ENCODE measurements around the gene ZNF646. TPM values are rescaled to one million over a fixed set of nuclear protein-coding genes. Genes with fewer than 3 reads are reported as not detected.

ZNF646 gene
- total RNA-seq, 2 experiments from 2014 or later, result 30.1 to 33.8 TPM

DNA sequence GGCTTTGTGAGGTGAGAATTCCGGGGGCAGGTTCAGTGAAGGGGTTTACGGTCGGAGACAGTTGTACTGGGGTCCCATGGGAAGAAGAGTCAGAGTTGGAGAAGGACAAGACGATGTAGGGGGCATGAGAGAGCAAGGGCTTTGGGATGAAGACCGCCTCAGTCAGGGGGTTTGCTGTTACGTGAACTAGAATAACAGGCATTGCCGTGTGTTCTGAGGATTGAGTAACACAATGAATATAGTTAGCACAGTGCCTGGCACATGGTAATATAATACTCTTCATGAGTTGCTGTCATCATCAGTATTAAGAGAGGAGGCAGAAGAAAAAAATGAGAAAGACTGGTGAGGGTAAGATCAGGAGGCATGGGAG is 577 bp downstream of the ZNF646 start:
- intact Hi-C loops (cut with micrococcal nuclease; ENCODE audit: unreplicated experiment), result loop anchor here (1.0 to 5.0 kb wide), 6 partner anchors 20 to 384 kb away; partner anchors contain the start of genes ARMC5, KAT8, SETD1A and VKORC1
- BruUV-seq (replicated peaks), result no TSS peak
- Histone ChIP-seq H3K36me3 (ENCODE audit: insufficient read depth, low read length) (peaks cover 39% of the 10 kb centered on the region), H3K79me2 (ENCODE audit: insufficient read depth, low read depth, low read length) (peaks cover 50% of the 10 kb centered on the region), H2AFZ (ENCODE audit: low read length) (peak overlapping the region; percentile 45; the same call in 1 of the 2 replicates), H4K20me1 (ENCODE audit: insufficient read depth, low read length) (no peaks in the 10 kb centered on the region), H3K27ac (ENCODE audit: low read depth, low read length, poor library complexity, severe bottlenecking) (peak overlapping the region; percentile 84), H3K4me1 (ENCODE audit: insufficient read depth, low read length, poor library complexity, severe bottlenecking) (peaks cover 15% of the 10 kb centered on the region), H3K4me3 (ENCODE audit: low read depth, low read length, poor library complexity, severe bottlenecking) (peak overlapping the region; percentile 88), H3K9me2 (ENCODE audit: insufficient read depth, low read length) (no peaks in the 10 kb centered on the region), H3K4me2 (ENCODE audit: low read length) (peak overlapping the region; percentile 93), H3K9me3 (ENCODE audit: low read length) (no peaks in the 10 kb centered on the region)
- POLR2A ChIA-PET, result interaction anchor here (1.4 kb wide), 1 partner anchor 385 kb away, joined by 3 read pairs; the partner anchor contains the start of gene ARMC5
- DNase-seq (ENCODE audit: low spot score), result no peak
- no peak for TF ChIP-seq EZH2phosphoT487 (IDR thresholded peaks at IDR 0.05; ENCODE audit: borderline replicate concordance, low read depth, low read length)
- TF ChIP-seq CTCF (conservative IDR thresholded peaks at IDR 0.05; ENCODE audit: low read length), result peak; percentile 45
- CTCF ChIA-PET (ENCODE audit: unreplicated experiment), result no interaction called here

GRCh38 chr16:31076319-31076718 is 2.1 kb downstream of the ZNF646 start:
- Histone ChIP-seq H3K4me3 (ENCODE audit: low read depth, low read length, poor library complexity, severe bottlenecking) (no peak overlapping the region), H3K9me2 (ENCODE audit: insufficient read depth, low read length) (no peaks in the 10 kb centered on the region), H2AFZ (ENCODE audit: low read length) (no peak overlapping the region), H3K4me2 (ENCODE audit: low read length) (no peak overlapping the region), H3K4me1 (ENCODE audit: insufficient read depth, low read length, poor library complexity, severe bottlenecking) (peaks cover 15% of the 10 kb centered on the region), H3K9me3 (ENCODE audit: low read length) (no peaks in the 10 kb centered on the region), H3K36me3 (ENCODE audit: insufficient read depth, low read length) (peaks cover 54% of the 10 kb centered on the region), H3K27ac (ENCODE audit: low read depth, low read length, poor library complexity, severe bottlenecking) (no peak overlapping the region), H3K79me2 (ENCODE audit: insufficient read depth, low read depth, low read length) (peaks cover 38% of the 10 kb centered on the region), H4K20me1 (ENCODE audit: insufficient read depth, low read length) (no peaks in the 10 kb centered on the region)
- no TSS peak for BruUV-seq (replicated peaks)
- ChIA-PET CTCF (ENCODE audit: unreplicated experiment) (interaction anchor here (1.2 kb wide), 1 partner anchor 65 kb away, joined by 4 read pairs; no protein-coding TSS in a partner anchor), POLR2A (no interaction called here)
- TF ChIP-seq CTCF (conservative IDR thresholded peaks at IDR 0.05; ENCODE audit: low read length), result no peak
- no peak for TF ChIP-seq EZH2phosphoT487 (IDR thresholded peaks at IDR 0.05; ENCODE audit: borderline replicate concordance, low read depth, low read length)
- DNase-seq (ENCODE audit: low spot score), result no peak
- intact Hi-C loops (cut with micrococcal nuclease; ENCODE audit: unreplicated experiment), result no loop called here

GRCh38 chr16:31077024-31077423 is 2.8 kb downstream of the ZNF646 start:
- Histone ChIP-seq H3K4me2 (ENCODE audit: low read length) (no peak overlapping the region), H3K36me3 (ENCODE audit: insufficient read depth, low read length) (peaks cover 61% of the 10 kb centered on the region), H3K4me3 (ENCODE audit: low read depth, low read length, poor library complexity, severe bottlenecking) (no peak overlapping the region), H3K9me2 (ENCODE audit: insufficient read depth, low read length) (no peaks in the 10 kb centered on the region), H3K9me3 (ENCODE audit: low read length) (no peaks in the 10 kb centered on the region), H3K27ac (ENCODE audit: low read depth, low read length, poor library complexity, severe bottlenecking) (no peak overlapping the region), H3K79me2 (ENCODE audit: insufficient read depth, low read depth, low read length) (peaks cover 31% of the 10 kb centered on the region), H2AFZ (ENCODE audit: low read length) (no peak overlapping the region), H3K4me1 (ENCODE audit: insufficient read depth, low read length, poor library complexity, severe bottlenecking) (peaks cover 9% of the 10 kb centered on the region), H4K20me1 (ENCODE audit: insufficient read depth, low read length) (no peaks in the 10 kb centered on the region)
- DNase-seq (ENCODE audit: low spot score), result no peak
- no TSS peak for BruUV-seq (replicated peaks)
- ChIA-PET CTCF (ENCODE audit: unreplicated experiment) (no interaction called here), POLR2A (no interaction called here)
- TF ChIP-seq CTCF (conservative IDR thresholded peaks at IDR 0.05; ENCODE audit: low read length), result no peak
- TF ChIP-seq EZH2phosphoT487 (IDR thresholded peaks at IDR 0.05; ENCODE audit: borderline replicate concordance, low read depth, low read length), result no peak
- intact Hi-C loops (cut with micrococcal nuclease; ENCODE audit: unreplicated experiment), result no loop called here
